LNCAP (cell line): Measurements from ENCODE around the gene TFDP2.

Source experiments
- CTCF ChIP-seq: fragments of 450-650 bp; IDR thresholded peaks from 2 replicates; pipeline ENCODE4 v1.5.1; 2017; ENCODE audit warnings: mild to moderate bottlenecking

The TFDP2 gene

GRCh38 chr3:142033292-142033691, 116.1 kb downstream of the TFDP2 start:
- TF ChIP-seq CTCF, result no peak

- no peak for TF ChIP-seq CTCF
Measured at GRCh38 chr3:142031575-142031974, 117.8 kb downstream of the TFDP2 start.

- no peak for TF ChIP-seq CTCF
Measured at GRCh38 chr3:142029791-142030190, 119.6 kb downstream of the TFDP2 start.

GRCh38 chr3:142029052-142029642, 120.2 kb downstream of the TFDP2 start:
- TF ChIP-seq CTCF, result no peak

GRCh38 chr3:142028243-142028777, 121.0 kb downstream of the TFDP2 start:
- no peak for TF ChIP-seq CTCF

GRCh38 chr3:142027735-142028134, 121.6 kb downstream of the TFDP2 start:
- TF ChIP-seq CTCF, result no peak

GRCh38 chr3:142027300-142027699, 122.0 kb downstream of the TFDP2 start:
- no peak for TF ChIP-seq CTCF

GRCh38 chr3:142026333-142026732, 123.0 kb downstream of the TFDP2 start:
- no peak for TF ChIP-seq CTCF
